SU-DHL-6 (cell line): ENCODE data around the gene C1orf35.

Source experiments
- H2AFZ ChIP-seq: fragments of 200-600 bp; sonication (generic); 2 replicates; pipeline ENCODE4 v1.6.1; 2014; ENCODE audit warnings: low read depth, mild to moderate bottlenecking, moderate library complexity, mixed read lengths, antibody characterized with exemption, low read length; ENCODE audit not compliant: severe bottlenecking
- H3F3A ChIP-seq: fragments of 200-600 bp; shearing (Covaris generic); 2 replicates; pipeline ENCODE4 v1.6.0; 2016; ENCODE audit warnings: antibody characterized with exemption, mild to moderate bottlenecking; ENCODE audit not compliant: insufficient read depth
- H3K27ac ChIP-seq: fragments of 200-600 bp; sonication (generic); 2 replicates; pipeline ENCODE4 v1.5.1; 2016; ENCODE audit warnings: low read depth, mild to moderate bottlenecking, low read length, moderate library complexity, mixed read lengths
- H3K27me3 ChIP-seq: fragments of 200-600 bp; sonication (generic), shearing (Covaris generic); 2 replicates; pipeline ENCODE4 v1.6.0; 2014; ENCODE audit warnings: mild to moderate bottlenecking, low read length
- H3K36me3 ChIP-seq: fragments of 200-600 bp; sonication (generic); 2 replicates; pipeline ENCODE4 v1.6.1; 2014; ENCODE audit warnings: mild to moderate bottlenecking, low read length, mixed read lengths
- H3K4me2 ChIP-seq: fragments of 300-600, 200-600 bp; shearing (Covaris generic), sonication (generic); 2 replicates; pipeline ENCODE4 v1.6.0; 2014; ENCODE audit warnings: low read length, low read depth, mild to moderate bottlenecking; ENCODE audit not compliant: poor library complexity, severe bottlenecking
- H3K4me3 ChIP-seq: fragments of 200-600 bp; sonication (generic); 2 replicates; pipeline ENCODE4 v1.5.1; 2014; ENCODE audit warnings: antibody characterized with exemption, low read length, mild to moderate bottlenecking, mixed read lengths; ENCODE audit not compliant: insufficient read depth, poor library complexity, severe bottlenecking
- H3K79me2 ChIP-seq: fragments of 200-600 bp; sonication (generic); 2 replicates; pipeline ENCODE4 v1.6.1; 2014; ENCODE audit warnings: mild to moderate bottlenecking, low read length, moderate library complexity; ENCODE audit not compliant: insufficient read depth
- H3K9ac ChIP-seq: fragments of 200-600 bp; sonication (generic); 2 replicates; pipeline ENCODE4 v1.7.0; 2014; ENCODE audit warnings: mild to moderate bottlenecking, low read length
- H3K9me2 ChIP-seq: fragments of 200-600 bp; sonication (generic); replicated peaks from 2 replicates; pipeline ENCODE4 v1.6.1; 2014; ENCODE audit warnings: low read length; ENCODE audit not compliant: insufficient read depth
- H3K9me3 ChIP-seq: fragments of 200-600 bp; sonication (generic); 2 replicates; pipeline ENCODE4 v1.6.1; 2014; ENCODE audit warnings: low read length, mixed read lengths; ENCODE audit not compliant: insufficient read depth
- H4K20me1 ChIP-seq: fragments of 200-600 bp; sonication (generic); 2 replicates; pipeline ENCODE4 v1.6.1; 2014; ENCODE audit warnings: low read depth, mild to moderate bottlenecking, antibody characterized with exemption, low read length, moderate library complexity, mixed read lengths
- CTCF ChIP-seq: fragments of 200-600 bp; sonication (generic); IDR thresholded peaks from one replicate; pipeline ENCODE4 v1.5.1; 2017; ENCODE audit warnings: antibody characterized with exemption, mild to moderate bottlenecking, low read length, moderate library complexity; ENCODE audit not compliant: insufficient read depth, poor library complexity, severe bottlenecking
- EZH2phosphoT487 ChIP-seq: fragments of 200-600 bp; sonication (generic), shearing (Covaris generic); conservative IDR thresholded peaks from 2 replicates; pipeline ENCODE4 v1.6.1; 2018; ENCODE audit warnings: mild to moderate bottlenecking, antibody characterized with exemption, low read length, moderate library complexity, mixed read lengths

The C1orf35 gene

GRCh38 chr1:228064741-228065542 lies 38.2 kb downstream of the C1orf35 start:
- no peaks in the 10 kb centered on the region for H3K9me3 ChIP-seq
- H3K79me2 ChIP-seq: no peaks in the 10 kb centered on the region
- no peaks in the 10 kb centered on the region for H3K9me2 ChIP-seq
- TF ChIP-seq EZH2phosphoT487 (no peak), CTCF (no peak)
- no peak overlapping the region for H3K4me3 ChIP-seq
- no peak overlapping the region for H2AFZ ChIP-seq
- no peaks in the 10 kb centered on the region for H3K36me3 ChIP-seq
- no peaks in the 10 kb centered on the region for H3F3A ChIP-seq
- no peak overlapping the region for H3K9ac ChIP-seq
- H3K4me2 ChIP-seq: no peak overlapping the region
- no peaks in the 10 kb centered on the region for H4K20me1 ChIP-seq
- H3K27me3 ChIP-seq: no peaks in the 10 kb centered on the region
- no peak overlapping the region for H3K27ac ChIP-seq

- Histone ChIP-seq H3K4me3 (no peak overlapping the region), H3K27ac (no peak overlapping the region), H2AFZ (no peak overlapping the region), H3F3A (no peaks in the 10 kb centered on the region), H3K27me3 (no peaks in the 10 kb centered on the region), H3K9me3 (no peaks in the 10 kb centered on the region), H3K4me2 (no peak overlapping the region), H3K9me2 (no peaks in the 10 kb centered on the region), H3K79me2 (no peaks in the 10 kb centered on the region), H3K36me3 (no peaks in the 10 kb centered on the region), H4K20me1 (no peaks in the 10 kb centered on the region), H3K9ac (no peak overlapping the region)
- TF ChIP-seq EZH2phosphoT487 (no peak), CTCF (no peak)
Measured at GRCh38 chr1:228064296-228064695, 38.8 kb downstream of the C1orf35 start.

- no peak for TF ChIP-seq EZH2phosphoT487
- TF ChIP-seq CTCF: no peak
- H2AFZ ChIP-seq: no peak overlapping the region
- H3K4me3 ChIP-seq: no peak overlapping the region
- no peaks in the 10 kb centered on the region for H3K36me3 ChIP-seq
- H3K4me2 ChIP-seq: no peak overlapping the region
- no peaks in the 10 kb centered on the region for H4K20me1 ChIP-seq
- no peaks in the 10 kb centered on the region for H3K79me2 ChIP-seq
- no peaks in the 10 kb centered on the region for H3K27me3 ChIP-seq
- H3K27ac ChIP-seq: no peak overlapping the region
- no peaks in the 10 kb centered on the region for H3K9me3 ChIP-seq
- no peak overlapping the region for H3K9ac ChIP-seq
- H3F3A ChIP-seq: no peaks in the 10 kb centered on the region
- no peaks in the 10 kb centered on the region for H3K9me2 ChIP-seq
Measured at GRCh38 chr1:228063251-228064191, 39.6 kb downstream of the C1orf35 start.
